Cardiac muscle cell (in vitro differentiated cells and primary cell): Measurements from ENCODE around the gene CCDC107. TPM values are rescaled to one million over a fixed set of nuclear protein-coding genes. Genes with fewer than 3 reads are reported as not detected.

Experiments
- DNase-seq, 2 donors: peaks; one replicate each; pipeline versions ENCODE4 v3.0.0 to v3.0.0-alpha.2; 2010 to 2017; ENCODE audit warnings: low read depth in 1 of 2, low spot score in 1 of 2
- H3K27ac ChIP-seq: fragments of 200-600 bp; sonication (generic); 2 replicates; pipeline ENCODE4 v1.5.1; 2016
- H3K27me3 ChIP-seq: fragments of 200-600 bp; sonication (generic); 2 replicates; pipeline ENCODE4 v1.6.0; 2016; ENCODE audit warnings: control low read depth
- H3K36me3 ChIP-seq: fragments of 200-600 bp; sonication (generic); 2 replicates; pipeline ENCODE4 v1.5.1; 2016; ENCODE audit warnings: control low read depth
- H3K4me1 ChIP-seq: fragments of 200-600 bp; sonication (generic); 2 replicates; pipeline ENCODE4 v1.8.1; 2017; ENCODE audit warnings: low read depth, mild to moderate bottlenecking, mixed run types
- H3K4me3 ChIP-seq: fragments of 200-600 bp; sonication (generic); 2 replicates; pipeline ENCODE4 v1.5.1; 2016; ENCODE audit warnings: mild to moderate bottlenecking
- H3K9me3 ChIP-seq: fragments of 200-600 bp; sonication (generic); 2 replicates; pipeline ENCODE4 v1.5.1; 2017; ENCODE audit warnings: low read depth, mild to moderate bottlenecking, control low read depth
- CTCF ChIP-seq: IDR thresholded peaks from 2 replicates; pipeline ENCODE4 v1.5.1; 2012; ENCODE audit warnings: low read depth, mild to moderate bottlenecking, low read length
- polyA plus RNA-seq: library from polyadenylated mRNA; unstranded; fragments of >200 nt; fragmentation: Nextera tagmentation; extraction: Ambion mirVana; gene quantifications from 2 replicates; pipeline ENCODE4 v1.2.1, GENCODE V29; 2016
- total RNA-seq: library from RNA; depleted of rRNA; stranded (reverse); fragments of >200 nt; gene quantifications from 2 replicates; pipeline ENCODE4 v1.2.3, GENCODE V29; 2016

The CCDC107 gene
- total and polyA plus RNA-seq, 2 experiments from 2014 or later = 26.5 to 75.1 TPM

GRCh38 chr9:35695943-35696401 is 37.9 kb downstream of the CCDC107 start:
- TF ChIP-seq CTCF = no peak
- peak overlapping the region; percentile 47 for H3K27ac ChIP-seq
- H3K36me3 ChIP-seq = peaks cover 41% of the 10 kb centered on the region
- no peaks in the 10 kb centered on the region for H3K4me1 ChIP-seq
- no peaks in the 10 kb centered on the region for H3K9me3 ChIP-seq
- H3K27me3 ChIP-seq = no peaks in the 10 kb centered on the region
- H3K4me3 ChIP-seq = no peak overlapping the region
- no peak for DNase-seq

DNA sequence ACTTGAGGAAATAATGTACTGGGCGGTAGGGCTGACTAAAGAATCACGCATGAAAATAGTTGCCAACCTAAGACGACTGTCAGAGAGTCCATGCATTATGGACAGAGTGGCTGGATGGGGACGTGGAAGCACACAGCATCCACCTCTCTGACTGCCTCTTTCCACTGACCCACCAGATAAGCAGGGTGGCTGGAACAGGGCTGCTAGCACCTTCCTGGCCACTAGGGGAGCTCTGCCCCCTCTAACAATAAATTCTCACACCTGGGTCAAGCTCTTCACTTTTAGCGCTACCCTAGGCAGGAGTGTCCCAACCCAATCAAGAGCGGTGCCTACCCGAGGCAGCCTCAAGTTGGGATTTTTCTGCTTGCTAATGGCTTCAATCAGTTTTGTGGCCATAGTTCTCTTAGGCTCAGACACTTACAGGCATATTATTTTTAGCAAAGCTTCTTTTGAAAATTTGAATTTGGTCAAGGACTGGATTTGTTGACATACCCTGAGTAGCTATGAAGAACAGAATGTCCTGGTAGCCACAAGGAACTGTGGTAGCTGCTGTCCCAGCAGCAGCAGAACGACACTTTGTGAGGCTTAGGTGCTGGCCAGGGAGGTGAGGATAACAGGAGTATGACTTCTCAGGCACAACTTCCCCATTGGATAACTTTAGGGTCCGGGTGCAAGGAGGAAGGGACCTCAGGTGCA is 38.6 kb downstream of the CCDC107 start:
- Histone ChIP-seq H3K4me3 (no peak overlapping the region), H3K4me1 (no peaks in the 10 kb centered on the region), H3K27me3 (no peaks in the 10 kb centered on the region), H3K27ac (peak overlapping the region; percentile 58), H3K36me3 (peaks cover 48% of the 10 kb centered on the region), H3K9me3 (no peaks in the 10 kb centered on the region)
- DNase-seq = peak; percentile 65 to 73
- peak; percentile 94 for TF ChIP-seq CTCF

DNA sequence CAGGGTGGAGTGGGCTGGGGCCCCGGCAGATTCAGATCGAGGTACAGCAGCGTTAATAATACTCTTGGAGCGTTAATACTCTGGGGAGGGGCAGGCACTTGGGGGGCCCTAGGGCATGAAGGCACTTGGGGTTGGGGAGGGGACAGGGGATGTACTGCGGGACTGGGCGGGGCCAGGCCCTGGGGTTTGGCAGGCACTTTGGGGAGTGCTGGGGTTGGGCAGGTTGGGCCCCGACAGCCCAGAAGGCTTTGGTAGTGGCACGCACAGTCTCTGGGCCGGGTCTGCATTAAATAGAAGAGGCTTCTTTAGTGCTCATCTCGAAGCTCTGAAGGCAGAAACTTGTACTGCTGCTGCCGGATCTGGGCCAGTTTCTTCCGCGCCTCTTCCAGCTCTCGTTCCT is 39.4 kb downstream of the CCDC107 start:
- peak overlapping the region; percentile 58 for H3K27ac ChIP-seq
- peaks cover 55% of the 10 kb centered on the region for H3K36me3 ChIP-seq
- no peak for TF ChIP-seq CTCF

DNA sequence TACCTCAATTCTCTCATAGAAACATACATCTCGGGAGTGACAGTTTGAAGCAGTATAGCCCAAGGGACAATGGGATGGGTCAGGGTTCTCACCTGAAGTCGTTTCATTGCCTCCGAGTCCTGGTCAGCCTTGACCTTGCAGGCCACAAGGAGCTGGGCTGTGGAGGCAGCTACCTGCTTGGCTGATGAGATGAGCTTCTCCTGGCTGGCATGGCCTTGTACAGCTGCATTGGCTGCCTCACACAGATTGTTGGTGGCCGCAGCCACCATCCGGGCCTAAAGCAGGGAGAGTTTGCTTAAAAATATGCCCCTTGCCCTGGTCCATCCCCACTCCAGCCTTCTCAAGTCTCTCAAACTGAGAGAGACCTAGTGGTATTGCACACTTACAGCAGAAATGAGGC is 40.1 kb downstream of the CCDC107 start:
- DNase-seq = no peak
- H3K27ac ChIP-seq = no peak overlapping the region
- H3K9me3 ChIP-seq = no peaks in the 10 kb centered on the region
- H3K4me3 ChIP-seq = no peak overlapping the region
- H3K27me3 ChIP-seq = no peaks in the 10 kb centered on the region
- peaks cover 62% of the 10 kb centered on the region for H3K36me3 ChIP-seq
- TF ChIP-seq CTCF = no peak
- no peaks in the 10 kb centered on the region for H3K4me1 ChIP-seq

More for the DNA sequence above, 39.4 kb downstream of the CCDC107 start:
- Histone ChIP-seq H3K9me3 (no peaks in the 10 kb centered on the region), H3K4me1 (no peaks in the 10 kb centered on the region), H3K27me3 (no peaks in the 10 kb centered on the region), H3K4me3 (no peak overlapping the region)
- DNase-seq = no peak

DNA sequence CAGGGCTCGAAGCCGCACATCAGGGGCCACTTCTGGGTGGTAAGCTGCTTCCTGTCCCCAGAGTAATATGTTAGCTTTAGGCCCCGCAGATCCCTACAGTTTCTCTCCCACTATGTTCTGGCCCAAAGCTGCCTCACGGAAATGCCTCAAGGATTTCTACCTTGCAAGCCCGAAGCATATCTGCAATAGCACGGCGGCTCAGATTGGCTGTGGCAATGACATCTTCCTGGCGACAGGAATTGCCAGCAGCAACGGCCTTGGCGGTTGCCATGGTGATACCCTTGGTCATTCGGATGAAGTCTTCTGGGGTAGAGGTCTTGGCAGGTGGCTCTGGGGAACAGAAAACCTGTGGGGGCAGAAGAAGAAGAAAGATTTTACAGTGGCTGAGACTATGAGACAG is 41.9 kb downstream of the CCDC107 start:
- Histone ChIP-seq H3K9me3 (no peaks in the 10 kb centered on the region), H3K4me1 (no peaks in the 10 kb centered on the region), H3K27me3 (no peaks in the 10 kb centered on the region), H3K36me3 (peaks cover 76% of the 10 kb centered on the region), H3K4me3 (no peak overlapping the region), H3K27ac (no peak overlapping the region)
- no peak for TF ChIP-seq CTCF
- no peak for DNase-seq
